Upper lobe of left lung (tissue), 6 donors: ENCODE results near the gene CEP170B. TPM values are rescaled to one million over a fixed set of nuclear protein-coding genes. Genes with fewer than 3 reads are reported as not detected.

Experiments
- ATAC-seq, 2 donors: fragments of 200-7000 bp; cut with Tn5 transposase; one replicate each; pipeline ENCODE4 v1.9.1; 2022; ENCODE audit warnings: mild to moderate bottlenecking in 2 of 2, moderate library complexity in 2 of 2; ENCODE audit not compliant: low FRiP score in 2 of 2
- DNase-seq, 2 donors: peaks; one replicate each; pipeline ENCODE4 v3.0.0-alpha.2; 2019 to 2020
- H3K27ac ChIP-seq, 4 donors: fragments of 200-600 bp; sonication (generic); one replicate each; pipeline ENCODE4 v1.5.1; 2016 to 2019
- H3K27me3 ChIP-seq, 4 donors: fragments of 200-600 bp; sonication (generic); one replicate each; pipeline ENCODE4 v1.5.1; 2017 to 2019
- H3K36me3 ChIP-seq, 4 donors: fragments of 200-600 bp; sonication (generic); one replicate each; pipeline ENCODE4 v1.5.1; 2016 to 2019
- H3K4me1 ChIP-seq, 4 donors: fragments of 200-600 bp; sonication (generic); one replicate each; pipeline ENCODE4 v1.5.1; 2018 to 2019
- H3K4me3 ChIP-seq, 4 donors: fragments of 200-600 bp; sonication (generic); one replicate each; pipeline ENCODE4 v1.5.1; 2017 to 2019; ENCODE audit warnings: mild to moderate bottlenecking in 2 of 4, moderate library complexity in 1 of 4
- H3K9me3 ChIP-seq, 4 donors: fragments of 200-600 bp; sonication (generic); one replicate each; pipeline ENCODE4 v1.5.1; 2018 to 2019
- EP300 ChIP-seq, 4 donors: sonication (generic); formaldehyde crosslinking; IDR thresholded peaks; one replicate each; pipeline ENCODE4 v1.5.1; 2017; ENCODE audit warnings: antibody characterized with exemption in 4 of 4, control low read depth in 2 of 4
- POLR2A ChIP-seq, 4 donors: fragments of 450-650 bp; IDR thresholded peaks; one replicate each; pipeline ENCODE4 v1.5.1; 2016 to 2017; ENCODE audit warnings: antibody characterized with exemption in 4 of 4, mild to moderate bottlenecking in 2 of 4
- POLR2AphosphoS5 ChIP-seq, 2 donors: sonication (generic); formaldehyde crosslinking; IDR thresholded peaks; one replicate each; pipeline ENCODE4 v1.5.1; 2017; ENCODE audit warnings: antibody characterized with exemption in 2 of 2
- WGBS, 2 donors: methylation state at CpG; one replicate each; pipeline ENCODE4 v1.1.5; 2017 to 2018; 5-methylcytosine and 5-hydroxymethylcytosine counted together
- total RNA-seq, 6 donors: library from RNA; depleted of rRNA in 4 of 6; stranded (reverse); fragments of >200 nt in 4 of 6; gene quantifications; one replicate each; pipeline versions ENCODE4 v1.1.0 to v1.2.1, GENCODE V29; 2016 to 2021
- TF ChIP-seq, protein P1 (sequence below), 6 experiments: fragments of 450-650 bp in 4 of 6; fragments of 200-600 bp in 2 of 6; sonication (generic) in 2 of 6; IDR thresholded peaks; one replicate each; pipeline ENCODE4 v1.5.1; 2016 to 2019; ENCODE audit warnings: antibody characterized with exemption in 6 of 6
- donor health status: DM: no; HTN: no; CAD: no; lungs with moderate emphysema.
- donor health status: DM: no; HTN: yes; CAD: no; lungs with severe emphysema.

CEP170B gene
- total RNA-seq, 6 donors from 2014 or later: 24.2 to 57.8 (median 35.6) TPM

GRCh38 chr14:104895786-104896661 lies 31.0 kb downstream of the CEP170B start:
- Histone ChIP-seq H3K9me3 (no peaks in the 10 kb centered on the region), H3K27ac (peak overlapping the region in 1 of 4 donors; percentile 70), H3K27me3 (no peaks in the 10 kb centered on the region), H3K4me3 (peak overlapping the region in 3 of 4 donors; percentile 17 to 40 (median 29)), H3K4me1 (peaks cover 0 to 18% (median 15%) of the 10 kb centered on the region in 4 donors), H3K36me3 (peaks cover 0 to 3% (median 1%) of the 10 kb centered on the region in 4 donors)
- peak; percentile 3 to 71 for ATAC-seq
- TF ChIP-seq POLR2A (IDR thresholded peaks at IDR 0.05) (peak in 1 of 4 donors; percentile 28), EP300 (IDR thresholded peaks at IDR 0.05) (no peak), POLR2AphosphoS5 (IDR thresholded peaks at IDR 0.05) (no peak)
- TF ChIP-seq, protein P1, sequence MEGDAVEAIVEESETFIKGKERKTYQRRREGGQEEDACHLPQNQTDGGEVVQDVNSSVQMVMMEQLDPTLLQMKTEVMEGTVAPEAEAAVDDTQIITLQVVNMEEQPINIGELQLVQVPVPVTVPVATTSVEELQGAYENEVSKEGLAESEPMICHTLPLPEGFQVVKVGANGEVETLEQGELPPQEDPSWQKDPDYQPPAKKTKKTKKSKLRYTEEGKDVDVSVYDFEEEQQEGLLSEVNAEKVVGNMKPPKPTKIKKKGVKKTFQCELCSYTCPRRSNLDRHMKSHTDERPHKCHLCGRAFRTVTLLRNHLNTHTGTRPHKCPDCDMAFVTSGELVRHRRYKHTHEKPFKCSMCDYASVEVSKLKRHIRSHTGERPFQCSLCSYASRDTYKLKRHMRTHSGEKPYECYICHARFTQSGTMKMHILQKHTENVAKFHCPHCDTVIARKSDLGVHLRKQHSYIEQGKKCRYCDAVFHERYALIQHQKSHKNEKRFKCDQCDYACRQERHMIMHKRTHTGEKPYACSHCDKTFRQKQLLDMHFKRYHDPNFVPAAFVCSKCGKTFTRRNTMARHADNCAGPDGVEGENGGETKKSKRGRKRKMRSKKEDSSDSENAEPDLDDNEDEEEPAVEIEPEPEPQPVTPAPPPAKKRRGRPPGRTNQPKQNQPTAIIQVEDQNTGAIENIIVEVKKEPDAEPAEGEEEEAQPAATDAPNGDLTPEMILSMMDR (IDR thresholded peaks at IDR 0.05): no peak
- peak; percentile 75 to 85 for DNase-seq
- WGBS, 2 donors: 51 to 60% methylated on average over 17 to 27 of the region's 34 CpGs

DNA sequence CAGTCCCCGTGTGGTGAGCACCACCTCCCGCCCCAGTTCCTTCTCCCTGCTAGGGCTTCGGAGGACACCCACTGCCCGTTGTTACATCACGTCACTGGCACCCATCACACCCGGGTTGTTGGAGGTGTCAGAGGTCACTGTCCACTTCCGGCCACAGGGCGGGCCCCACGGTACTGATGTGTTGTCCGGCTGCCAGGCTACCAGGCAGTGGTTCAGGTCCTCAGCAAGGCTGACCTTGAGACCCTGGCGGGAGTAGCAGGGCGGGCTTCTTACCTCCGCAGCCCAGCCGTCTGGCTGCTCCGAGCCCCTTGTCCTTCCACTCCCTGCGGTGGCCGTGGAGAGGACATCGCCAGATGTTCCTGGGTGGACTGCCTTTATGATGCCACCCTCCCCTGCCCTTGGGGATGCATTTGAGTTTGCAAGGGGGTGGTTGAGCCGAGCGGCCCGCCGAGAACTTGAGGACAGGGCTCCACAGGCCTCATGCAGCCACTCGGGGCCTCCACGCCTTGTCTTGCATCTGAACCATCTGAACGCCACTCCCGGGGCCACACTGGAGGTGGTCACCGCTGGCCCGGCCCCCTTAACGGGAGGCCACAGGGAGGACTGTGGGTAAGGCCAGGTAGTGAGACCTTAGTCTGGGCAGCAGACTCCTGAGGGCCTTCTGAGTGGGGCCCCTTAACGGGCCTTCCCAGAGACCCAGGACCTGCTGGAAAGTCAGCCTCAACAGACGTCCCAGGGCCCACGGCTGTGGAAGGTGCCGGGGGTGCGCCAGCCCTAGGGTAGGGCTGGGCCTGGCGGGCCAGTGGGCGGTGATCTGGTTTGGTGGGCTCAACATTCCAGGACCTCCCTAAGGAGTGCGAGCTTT lies 32.5 kb downstream of the CEP170B start:
- Histone ChIP-seq H3K27me3 (no peaks in the 10 kb centered on the region), H3K4me1 (peaks cover 0 to 18% (median 15%) of the 10 kb centered on the region in 4 donors), H3K9me3 (no peaks in the 10 kb centered on the region), H3K36me3 (peaks cover 0 to 3% (median 1%) of the 10 kb centered on the region in 4 donors), H3K4me3 (no peak overlapping the region), H3K27ac (no peak overlapping the region)
- ATAC-seq (no peak), DNase-seq (peak in 1 of 2 donors; percentile 69)
- 89 to 92% methylated on average over 14 to 30 of the region's 37 CpGs for WGBS, 2 donors
- TF ChIP-seq POLR2AphosphoS5 (IDR thresholded peaks at IDR 0.05) (no peak), EP300 (IDR thresholded peaks at IDR 0.05) (no peak), POLR2A (IDR thresholded peaks at IDR 0.05) (no peak)
- TF ChIP-seq, protein P1 (IDR thresholded peaks at IDR 0.05): no peak

DNA sequence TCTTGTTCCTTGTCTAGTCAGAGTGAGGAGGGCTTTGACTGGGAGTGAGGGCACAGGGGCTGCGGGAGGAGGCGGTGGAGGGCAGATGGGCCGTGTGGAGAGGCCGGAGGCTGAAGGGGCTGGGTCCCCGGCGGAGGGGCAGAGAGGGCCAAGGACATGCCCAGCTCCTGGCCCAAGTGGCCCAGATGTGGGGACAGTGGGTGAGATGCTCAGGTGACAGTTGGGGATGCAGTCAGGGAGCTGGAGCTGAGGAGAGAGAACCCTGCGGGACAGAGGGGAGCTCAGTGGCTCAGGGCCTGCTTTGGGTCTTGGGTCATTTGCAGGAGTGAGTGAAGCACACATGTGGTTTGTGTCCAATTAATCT lies 33.1 kb downstream of the CEP170B start:
- Histone ChIP-seq H3K4me3 (no peak overlapping the region), H3K27ac (no peak overlapping the region), H3K27me3 (no peaks in the 10 kb centered on the region), H3K9me3 (no peaks in the 10 kb centered on the region), H3K36me3 (peaks cover 0 to 3% (median 1%) of the 10 kb centered on the region in 4 donors), H3K4me1 (peaks cover 0 to 18% (median 15%) of the 10 kb centered on the region in 4 donors)
- ATAC-seq (no peak), DNase-seq (no peak)
- WGBS, 2 donors: 88 to 99% methylated on average over 7 of the region's 7 CpGs
- TF ChIP-seq POLR2AphosphoS5 (IDR thresholded peaks at IDR 0.05) (no peak), POLR2A (IDR thresholded peaks at IDR 0.05) (no peak), EP300 (IDR thresholded peaks at IDR 0.05) (no peak)
- TF ChIP-seq, protein P1 (IDR thresholded peaks at IDR 0.05): no peak

DNA sequence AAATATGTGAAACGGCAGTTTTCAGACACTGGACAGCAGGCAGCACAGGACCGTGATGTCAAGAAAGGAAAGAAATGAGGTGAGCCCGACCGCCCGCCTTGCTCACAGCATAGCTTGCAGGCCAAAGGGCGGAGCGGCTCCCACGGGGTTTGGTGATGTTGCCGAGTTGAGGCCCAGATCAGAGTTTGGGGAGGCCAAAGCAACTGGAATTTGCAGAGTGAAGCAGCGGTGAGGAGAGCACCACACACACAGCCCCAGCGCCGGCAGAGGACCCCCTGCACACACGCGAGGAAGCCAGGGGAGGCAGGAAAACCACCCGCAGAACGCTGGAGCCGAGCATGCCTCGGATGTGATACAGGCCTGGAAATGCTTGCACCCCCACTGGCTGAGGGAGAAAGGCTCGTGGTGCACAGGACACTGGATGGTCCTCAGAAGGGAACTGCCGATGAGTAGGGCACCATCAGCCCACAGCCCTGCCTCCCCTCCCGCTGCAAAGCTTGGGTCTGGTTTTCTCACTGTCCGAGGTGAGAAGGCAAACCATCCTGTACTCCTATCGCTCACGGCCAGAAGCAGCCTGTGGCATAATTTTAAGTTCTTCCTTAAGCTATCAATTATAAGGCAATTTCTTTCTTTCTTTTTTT lies 33.9 kb downstream of the CEP170B start:
- no peaks in the 10 kb centered on the region for H3K27me3 ChIP-seq
- peak in 1 of 2 donors; percentile 54 for DNase-seq
- TF ChIP-seq, protein P1 (IDR thresholded peaks at IDR 0.05): no peak
- no peak for TF ChIP-seq POLR2AphosphoS5 (IDR thresholded peaks at IDR 0.05)
- TF ChIP-seq EP300 (IDR thresholded peaks at IDR 0.05): no peak
- no peak for TF ChIP-seq POLR2A (IDR thresholded peaks at IDR 0.05)
- no peak overlapping the region for H3K4me3 ChIP-seq
- H3K9me3 ChIP-seq: no peaks in the 10 kb centered on the region
- H3K4me1 ChIP-seq: peaks cover 0 to 18% (median 15%) of the 10 kb centered on the region in 4 donors
- peaks cover 0 to 3% (median 0%) of the 10 kb centered on the region in 4 donors for H3K36me3 ChIP-seq
- H3K27ac ChIP-seq: no peak overlapping the region
- no peak for ATAC-seq
- 71 to 82% methylated on average over 19 to 20 of the region's 24 CpGs for WGBS, 2 donors
